Testis (tissue), 2 donors: ENCODE results near the gene PKHD1.

Source experiments
- CTCF ChIP-seq, 3 experiments: fragments of 450-650 bp in 2 of 3; fragments of 200-600 bp in 1 of 3; sonication (generic) in 1 of 3; IDR thresholded peaks; one replicate each; pipeline ENCODE4 v1.5.1; 2016 to 2019; ENCODE audit warnings: antibody characterized with exemption in 3 of 3, mild to moderate bottlenecking in 2 of 3, moderate library complexity in 1 of 3
- POLR2A ChIP-seq: fragments of 450-650 bp; IDR thresholded peaks from one replicate; pipeline ENCODE4 v1.6.1; 2017; ENCODE audit warnings: antibody characterized with exemption, mild to moderate bottlenecking, moderate library complexity

- TF ChIP-seq CTCF (IDR thresholded peaks at IDR 0.05), result no peak
- no peak for TF ChIP-seq POLR2A
These were observed 486.9 kb downstream of the PKHD1 start for GRCh38 chr6:51600514-51600913.
